HepG2 (cell line): Measurements from ENCODE around the gene NUAK1. TPM values are rescaled to one million over a fixed set of nuclear protein-coding genes. Genes with fewer than 3 reads are reported as not detected.

ENCODE experiments used
- ATAC-seq: fragments of 200-7000 bp; cut with Tn5 transposase; 3 replicates; pipeline ENCODE4 v1.9.1; 2020; ENCODE audit warnings: mild to moderate bottlenecking, moderate library complexity
- BruUV-seq: library from RNA; stranded (reverse); fragments of 400-500 nt; replicated peaks from 2 replicates; lab custom pipeline; 2021; lab: Mats Ljungman, UMichigan
- CTCF ChIA-PET: fragments of 300-600 bp; formaldehyde crosslinking; extraction: SDS; loops from one replicate; lab custom pipeline; 2021; ENCODE audit warnings: low total read pairs, inconsistent platforms, low intra/inter-chr PET ratio; lab: Yijun Ruan, JAX
- POLR2A ChIA-PET: fragments of 350-600 bp; sonication (Branson Sonifier 250); formaldehyde crosslinking; loops from one replicate; lab custom pipeline; 2020; ENCODE audit warnings: antibody characterized with exemption, inconsistent platforms; lab: Yijun Ruan, JAX
- DNase-seq: peaks from one replicate; pipeline ENCODE4 v3.0.0-alpha.2; 2015; ENCODE audit warnings: low spot score
- FAIRE-seq: peaks from 3 replicates; lab custom pipeline; 2011; peaks lifted over from hg19 to GRCh38; lab: Jason Lieb, UNC
- H2AFZ ChIP-seq: one replicate; pipeline ENCODE4 v1.6.1; 2011; ENCODE audit warnings: low read length, inconsistent platforms
- H3K27ac ChIP-seq: fragments of 300-600 bp; 3 replicates; pipeline ENCODE4 v1.8.0; 2011; ENCODE audit warnings: mixed run types, mild to moderate bottlenecking, mixed read lengths, low read length, inconsistent platforms; ENCODE audit not compliant: insufficient read depth; ENCODE audit errors: extremely low read length
- H3K27me3 ChIP-seq, 2 experiments: fragments of 200-600 bp in 1 of 2; 2 replicates in 1 of 2; 3 replicates in 1 of 2; pipeline versions ENCODE4 v1.6.0 to v1.8.0; 2011; ENCODE audit warnings: low read length in 2 of 2, mild to moderate bottlenecking in 2 of 2, moderate library complexity in 2 of 2, inconsistent platforms in 1 of 2; ENCODE audit not compliant: insufficient read depth in 2 of 2, control insufficient read depth in 1 of 2
- H3K36me3 ChIP-seq, 2 experiments: fragments of 200-600 bp in 1 of 2; replicated peaks in 1 of 2; 2 replicates in 1 of 2; 3 replicates in 1 of 2; pipeline versions ENCODE4 v1.5.1 to v1.8.0; 2011; ENCODE audit warnings: low read length in 2 of 2, inconsistent platforms in 1 of 2; ENCODE audit not compliant: insufficient read depth in 2 of 2, control insufficient read depth in 1 of 2
- H3K4me1 ChIP-seq: 2 replicates; pipeline ENCODE4 v1.5.1; 2012; ENCODE audit warnings: low read length, inconsistent platforms; ENCODE audit not compliant: insufficient read depth
- H3K4me2 ChIP-seq: 2 replicates; pipeline ENCODE4 v1.6.0; 2011; ENCODE audit warnings: low read depth, low read length, inconsistent platforms
- H3K4me3 ChIP-seq, 3 experiments: fragments of 200-600 bp in 1 of 3; sonication (generic), shearing (Covaris generic) in 1 of 3; replicated peaks in 1 of 3; 2 replicates each; pipeline ENCODE4 v1.5.1; 2011 to 2016; ENCODE audit warnings: low read length in 3 of 3, inconsistent platforms in 2 of 3, low read depth in 2 of 3, mild to moderate bottlenecking in 2 of 3, control low read depth in 1 of 3, mixed read lengths in 1 of 3; ENCODE audit not compliant: insufficient read depth in 1 of 3
- H3K79me2 ChIP-seq: one replicate; pipeline ENCODE4 v1.6.1; 2011; ENCODE audit warnings: low read length, inconsistent platforms; ENCODE audit not compliant: insufficient read depth
- H3K9ac ChIP-seq: 2 replicates; pipeline ENCODE4 v1.6.0; 2011; ENCODE audit warnings: mild to moderate bottlenecking, low read depth, low read length, inconsistent platforms; ENCODE audit not compliant: insufficient read depth
- H3K9me3 ChIP-seq: 2 replicates; pipeline ENCODE4 v1.5.1; 2012; ENCODE audit warnings: mild to moderate bottlenecking, low read length
- H4K20me1 ChIP-seq: 2 replicates; pipeline ENCODE4 v1.6.0; 2011; ENCODE audit warnings: inconsistent platforms, mild to moderate bottlenecking, low read length, moderate library complexity; ENCODE audit not compliant: insufficient read depth
- BRCA1 ChIP-seq: sonication (generic); formaldehyde crosslinking; IDR thresholded peaks from 2 replicates; pipeline ENCODE4 v1.4.0; 2020; ENCODE audit warnings: missing genetic modification reagents
- GPN1 ChIP-seq: sonication (generic); formaldehyde crosslinking; IDR thresholded peaks from 2 replicates; pipeline ENCODE4 v1.5.1; 2020; ENCODE audit warnings: missing genetic modification reagents, borderline replicate concordance
- TCF7 ChIP-seq: sonication (generic); IDR thresholded peaks from 2 replicates; pipeline ENCODE4 v1.6.1; 2016; ENCODE audit warnings: antibody characterized with exemption, low read depth
- ZNF670 ChIP-seq: sonication (generic); formaldehyde crosslinking; IDR thresholded peaks from 2 replicates; pipeline ENCODE4 v1.8.0; 2022; ENCODE audit warnings: mild to moderate bottlenecking, missing genetic modification reagents, borderline replicate concordance
- ZNF781 ChIP-seq: sonication (generic); formaldehyde crosslinking; IDR thresholded peaks from 2 replicates; pipeline ENCODE4 v1.5.1; 2020; ENCODE audit warnings: borderline replicate concordance, mild to moderate bottlenecking, missing genetic modification reagents; ENCODE audit errors: not compliant biosample characterization
- WGBS: methylation state at CpG from one replicate; pipeline ENCODE4 v1.1.6; 2017; ENCODE audit warnings: low lambda C conversion rate; 5-methylcytosine and 5-hydroxymethylcytosine counted together
- in situ Hi-C: cut with HindIII; loops from 2 replicates; pipeline ENCODE4 v1.10.0; 2017; ENCODE audit warnings: low pct_unique_long_range_greater_than_20kb; ENCODE audit not compliant: extremely low pct_ligation_motif_present
- intact Hi-C: fragments of 100-400 bp; cut with micrococcal nuclease; formaldehyde crosslinking; loops from one replicate; pipeline ENCODE4 v1.10.0; 2022; ENCODE audit not compliant: unreplicated experiment
- polyA plus RNA-seq, 8 experiments: library from polyadenylated mRNA; depleted of rRNA in 3 of 8; stranded (reverse) in 7 of 8; unstranded in 1 of 8; fragments of >200 nt; fragmentation: Illumina TruSeq in 4 of 8; extraction: Trizol in 4 of 8; gene quantifications; 2 replicates each; pipeline versions ENCODE4 v1.2.1 to v1.2.3, GENCODE V29; 2011 to 2016; ENCODE audit warnings: low read depth in 4 of 8, missing spikeins in 1 of 8, mixed read lengths in 1 of 8; ENCODE audit not compliant: insufficient read depth in 1 of 8
- total RNA-seq, 5 experiments: library from RNA; depleted of rRNA; stranded (reverse); fragments of >200 nt; fragmentation: Illumina TruSeq; extraction: Trizol; gene quantifications; 2 replicates each; pipeline ENCODE4 v1.2.3, GENCODE V29; 2016; ENCODE audit warnings: low read depth in 1 of 5
- TF ChIP-seq, protein P1 (sequence below): sonication (generic); formaldehyde crosslinking; IDR thresholded peaks from 2 replicates; pipeline ENCODE4 v1.4.0; 2020; ENCODE audit warnings: mild to moderate bottlenecking, missing genetic modification reagents
- TF ChIP-seq, protein P2 (sequence below): sonication (generic); formaldehyde crosslinking; IDR thresholded peaks from 2 replicates; pipeline ENCODE4 v1.4.0; 2020; ENCODE audit warnings: mild to moderate bottlenecking, missing genetic modification reagents

NUAK1 gene
- total and polyA plus RNA-seq, 2 of the 13 experiments (the other 11 are each of a cell fraction or from before 2014, with no cell fraction given) = 1.7 to 1.9 TPM

GRCh38 chr12:106096376-106096775 lies 42.4 kb downstream of the NUAK1 start:
- no TSS peak for BruUV-seq
- CTCF ChIA-PET = no interaction called here
- TF ChIP-seq TCF7 = no peak
- TF ChIP-seq GPN1 = no peak
- no peak for TF ChIP-seq ZNF670 (CRISPR knock-in tag)
- TF ChIP-seq, protein P1, sequence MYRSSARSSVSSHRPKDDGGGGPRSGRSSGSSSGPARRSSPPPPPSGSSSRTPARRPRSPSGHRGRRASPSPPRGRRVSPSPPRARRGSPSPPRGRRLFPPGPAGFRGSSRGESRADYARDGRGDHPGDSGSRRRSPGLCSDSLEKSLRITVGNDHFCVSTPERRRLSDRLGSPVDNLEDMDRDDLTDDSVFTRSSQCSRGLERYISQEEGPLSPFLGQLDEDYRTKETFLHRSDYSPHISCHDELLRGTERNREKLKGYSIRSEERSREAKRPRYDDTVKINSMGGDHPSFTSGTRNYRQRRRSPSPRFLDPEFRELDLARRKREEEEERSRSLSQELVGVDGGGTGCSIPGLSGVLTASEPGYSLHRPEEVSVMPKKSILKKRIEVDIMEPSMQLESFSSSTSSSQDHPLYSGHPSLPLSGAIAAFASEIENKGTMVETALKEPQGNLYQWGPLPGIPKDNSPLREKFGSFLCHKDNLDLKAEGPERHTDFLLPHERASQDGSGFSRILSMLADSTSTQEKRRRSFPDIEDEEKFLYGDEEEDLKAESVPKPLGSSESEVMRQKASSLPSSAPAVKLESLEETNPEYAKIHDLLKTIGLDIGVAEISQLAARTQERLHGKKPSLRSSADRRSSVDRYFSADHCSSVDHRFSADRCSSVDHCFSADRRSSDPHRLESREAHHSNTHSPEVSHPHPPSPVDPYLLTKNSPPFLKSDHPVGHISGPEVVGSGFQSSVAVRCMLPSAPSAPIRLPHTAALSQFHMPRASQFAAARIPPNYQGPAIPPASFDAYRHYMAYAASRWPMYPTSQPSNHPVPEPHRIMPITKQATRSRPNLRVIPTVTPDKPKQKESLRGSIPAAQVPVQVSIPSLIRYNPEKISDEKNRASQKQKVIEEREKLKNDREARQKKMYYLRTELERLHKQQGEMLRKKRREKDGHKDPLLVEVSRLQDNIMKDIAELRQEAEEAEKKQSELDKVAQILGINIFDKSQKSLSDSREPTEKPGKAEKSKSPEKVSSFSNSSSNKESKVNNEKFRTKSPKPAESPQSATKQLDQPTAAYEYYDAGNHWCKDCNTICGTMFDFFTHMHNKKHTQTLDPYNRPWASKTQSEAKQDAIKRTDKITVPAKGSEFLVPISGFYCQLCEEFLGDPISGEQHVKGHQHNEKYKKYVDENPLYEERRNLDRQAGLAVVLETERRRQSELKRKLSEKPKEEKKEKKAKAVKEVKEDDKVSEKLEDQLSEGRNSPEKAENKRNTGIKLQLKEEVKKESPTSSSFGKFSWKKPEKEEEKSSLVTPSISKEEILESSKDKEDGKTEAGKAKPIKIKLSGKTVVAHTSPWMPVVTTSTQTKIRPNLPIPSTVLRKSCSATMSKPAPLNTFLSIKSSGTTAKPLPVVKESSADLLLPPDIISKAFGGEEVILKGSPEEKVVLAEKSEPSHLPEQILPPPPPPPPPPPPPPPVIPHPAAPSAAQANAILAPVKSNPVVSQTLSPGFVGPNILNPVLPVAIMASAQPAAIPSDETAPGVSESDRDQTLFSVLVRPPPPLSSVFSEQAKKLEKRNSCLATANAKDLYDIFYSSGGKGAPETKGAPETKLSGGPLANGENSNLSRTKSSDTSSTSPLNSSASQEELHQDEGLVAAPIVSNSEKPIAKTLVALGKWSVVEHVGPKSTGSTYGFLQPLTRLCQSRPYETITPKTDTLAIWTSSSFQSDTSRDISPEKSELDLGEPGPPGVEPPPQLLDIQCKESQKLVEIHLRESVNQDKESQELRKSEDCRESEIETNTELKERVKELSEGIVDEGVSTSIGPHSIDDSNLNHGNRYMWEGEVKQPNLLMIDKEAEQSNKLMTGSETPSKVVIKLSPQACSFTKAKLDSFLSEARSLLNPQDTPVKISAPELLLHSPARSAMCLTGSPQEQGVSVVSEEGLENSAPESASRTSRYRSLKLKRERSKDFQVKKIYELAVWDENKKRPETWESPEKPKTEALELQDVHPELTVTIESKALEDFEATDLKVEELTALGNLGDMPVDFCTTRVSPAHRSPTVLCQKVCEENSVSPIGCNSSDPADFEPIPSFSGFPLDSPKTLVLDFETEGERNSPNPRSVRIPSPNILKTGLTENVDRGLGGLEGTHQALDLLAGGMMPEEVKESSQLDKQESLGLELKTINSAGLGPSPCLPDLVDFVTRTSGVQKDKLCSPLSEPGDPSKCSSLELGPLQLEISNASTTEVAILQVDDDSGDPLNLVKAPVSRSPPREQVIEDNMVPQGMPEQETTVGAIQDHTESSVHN (CRISPR knock-in tag) = no peak
- no peak for TF ChIP-seq ZNF781 (CRISPR knock-in tag)
- TF ChIP-seq, protein P2, sequence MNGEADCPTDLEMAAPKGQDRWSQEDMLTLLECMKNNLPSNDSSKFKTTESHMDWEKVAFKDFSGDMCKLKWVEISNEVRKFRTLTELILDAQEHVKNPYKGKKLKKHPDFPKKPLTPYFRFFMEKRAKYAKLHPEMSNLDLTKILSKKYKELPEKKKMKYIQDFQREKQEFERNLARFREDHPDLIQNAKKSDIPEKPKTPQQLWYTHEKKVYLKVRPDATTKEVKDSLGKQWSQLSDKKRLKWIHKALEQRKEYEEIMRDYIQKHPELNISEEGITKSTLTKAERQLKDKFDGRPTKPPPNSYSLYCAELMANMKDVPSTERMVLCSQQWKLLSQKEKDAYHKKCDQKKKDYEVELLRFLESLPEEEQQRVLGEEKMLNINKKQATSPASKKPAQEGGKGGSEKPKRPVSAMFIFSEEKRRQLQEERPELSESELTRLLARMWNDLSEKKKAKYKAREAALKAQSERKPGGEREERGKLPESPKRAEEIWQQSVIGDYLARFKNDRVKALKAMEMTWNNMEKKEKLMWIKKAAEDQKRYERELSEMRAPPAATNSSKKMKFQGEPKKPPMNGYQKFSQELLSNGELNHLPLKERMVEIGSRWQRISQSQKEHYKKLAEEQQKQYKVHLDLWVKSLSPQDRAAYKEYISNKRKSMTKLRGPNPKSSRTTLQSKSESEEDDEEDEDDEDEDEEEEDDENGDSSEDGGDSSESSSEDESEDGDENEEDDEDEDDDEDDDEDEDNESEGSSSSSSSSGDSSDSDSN (CRISPR knock-in tag) = no peak
- TF ChIP-seq BRCA1 (CRISPR knock-in tag) = no peak
- no peak overlapping the region for H3K9ac ChIP-seq
- 60% methylated on average over 11 of the region's 12 CpGs for WGBS
- H2AFZ ChIP-seq = no peak overlapping the region
- no peaks in the 10 kb centered on the region for H3K27me3 ChIP-seq
- H3K4me1 ChIP-seq = peaks cover 84% of the 10 kb centered on the region
- FAIRE-seq (no peak), ATAC-seq (no peak), DNase-seq (no peak)
- no peak overlapping the region for H3K27ac ChIP-seq
- no peak overlapping the region for H3K4me2 ChIP-seq
- POLR2A ChIA-PET = interaction anchor here (1.2 kb wide), 1 partner anchor 24 kb away, joined by 3 read pairs; no protein-coding TSS in a partner anchor
- no peaks in the 10 kb centered on the region for H3K36me3 ChIP-seq
- no peaks in the 10 kb centered on the region for H3K9me3 ChIP-seq
- no peaks in the 10 kb centered on the region for H3K79me2 ChIP-seq
- no peaks in the 10 kb centered on the region for H4K20me1 ChIP-seq
- in situ Hi-C loops = loop anchor here (10.0 kb wide), 1 partner anchor 188 kb away; no protein-coding TSS in a partner anchor
- H3K4me3 ChIP-seq = no peak overlapping the region
- intact Hi-C loops = loop anchor here (5.0 kb wide), 1 partner anchor 49 kb away; no protein-coding TSS in a partner anchor
